Fibroblast of lung (primary cell): ENCODE measurements around the gene ATXN7L2. TPM values are rescaled to one million over a fixed set of nuclear protein-coding genes. Genes with fewer than 3 reads are reported as not detected.

ENCODE experiments used
- DNase-seq, 2 donors: peaks; one replicate each; pipeline versions ENCODE4 v3.0.0 to v3.0.0-alpha.2; 2010; ENCODE audit warnings: low read depth in 2 of 2
- H2AFZ ChIP-seq: 2 replicates; pipeline ENCODE4 v1.5.1; 2012; ENCODE audit warnings: low read length, control low read depth, inconsistent platforms
- H3K27ac ChIP-seq: 2 replicates; pipeline ENCODE4 v1.5.1; 2011; ENCODE audit warnings: low read length, control low read depth; ENCODE audit not compliant: insufficient read depth
- H3K27me3 ChIP-seq: 2 replicates; pipeline ENCODE4 v1.5.1; 2011; ENCODE audit warnings: mild to moderate bottlenecking, low read length; ENCODE audit not compliant: control insufficient read depth, insufficient read depth
- H3K36me3 ChIP-seq: 2 replicates; pipeline ENCODE4 v1.5.1; 2011; ENCODE audit warnings: low read length; ENCODE audit not compliant: control insufficient read depth, insufficient read depth
- H3K4me1 ChIP-seq: 2 replicates; pipeline ENCODE4 v1.5.1; 2011; ENCODE audit warnings: low read length; ENCODE audit not compliant: control insufficient read depth, insufficient read depth; ENCODE audit errors: extremely low read depth
- H3K4me2 ChIP-seq: 2 replicates; pipeline ENCODE4 v1.5.1; 2011; ENCODE audit warnings: low read length, control low read depth; ENCODE audit not compliant: insufficient read depth; ENCODE audit errors: extremely low read depth
- H3K4me3 ChIP-seq, 4 experiments: fragments of 200-600 bp in 1 of 4; sonication (generic) in 1 of 4; replicated peaks in 1 of 4; 2 replicates each; pipeline ENCODE4 v1.5.1; 2011 to 2016; ENCODE audit warnings: low read length in 4 of 4, low read depth in 3 of 4, mild to moderate bottlenecking in 3 of 4, control low read depth in 2 of 4, inconsistent platforms in 1 of 4, mixed read lengths in 1 of 4; ENCODE audit not compliant: insufficient read depth in 1 of 4; ENCODE audit errors: control extremely low read depth in 1 of 4
- H3K79me2 ChIP-seq: 2 replicates; pipeline ENCODE4 v1.5.1; 2012; ENCODE audit warnings: mild to moderate bottlenecking, low read length, inconsistent platforms; ENCODE audit not compliant: control insufficient read depth, insufficient read depth
- H3K9ac ChIP-seq: 2 replicates; pipeline ENCODE4 v1.5.1; 2011; ENCODE audit warnings: mild to moderate bottlenecking, low read length, control low read depth; ENCODE audit not compliant: insufficient read depth
- H3K9me3 ChIP-seq: 2 replicates; pipeline ENCODE4 v1.5.1; 2012; ENCODE audit warnings: low read depth, low read length; ENCODE audit not compliant: control insufficient read depth, insufficient read depth
- H4K20me1 ChIP-seq: 2 replicates; pipeline ENCODE4 v1.5.1; 2011; ENCODE audit warnings: low read length; ENCODE audit not compliant: control insufficient read depth, insufficient read depth; ENCODE audit errors: extremely low read depth
- CTCF ChIP-seq, 2 donors: IDR thresholded peaks in 1 of 2; conservative IDR thresholded peaks in 1 of 2; 1 replicate in 1 of 2; 2 replicates in 1 of 2; pipeline ENCODE4 v1.5.1; 2011 to 2012; ENCODE audit warnings: low read length in 2 of 2, control low read depth in 1 of 2, inconsistent platforms in 1 of 2, low read depth in 1 of 2, mild to moderate bottlenecking in 1 of 2
- EZH2 ChIP-seq: IDR thresholded peaks from 2 replicates; pipeline ENCODE4 v1.5.1; 2012; ENCODE audit warnings: low read length, control low read depth, mild to moderate bottlenecking; ENCODE audit errors: missing control alignments
- polyA plus RNA-seq, 2 donors: library from polyadenylated mRNA; depleted of rRNA in 1 of 2; stranded (reverse) in 1 of 2; unstranded in 1 of 2; fragments of >200 nt; gene quantifications; 2 replicates each; pipeline ENCODE4 v1.2.1, GENCODE V29; 2011 to 2012; ENCODE audit warnings: missing spikeins in 1 of 2
- total RNA-seq: library from RNA; depleted of rRNA; stranded (reverse); fragments of >200 nt; gene quantifications from 2 replicates; pipeline ENCODE4 v1.2.1, GENCODE V29; 2014

The ATXN7L2 gene
- total and polyA plus RNA-seq, 2 donors (not counting 1 experiment from before 2014, with no cell fraction given) = 0.86 to 2.0 TPM

GRCh38 chr1:109466452-109467300 is 17.0 kb upstream of the ATXN7L2 start, which contains the start of gene SYPL2:
Gene SYPL2, plus strand, starts transcription at chr1:109466546. Its CDS starts 298 bp downstream, at chr1:109466844.
- Histone ChIP-seq H3K9ac (peak within 1 kb of the TSS; percentile 55), H3K9me3 (no peaks in the 10 kb centered on the region), H3K4me1 (no peaks in the 10 kb centered on the region), H3K4me3 (peak within 1 kb of the TSS; percentile 49 to 67 (median 58)), H3K27me3 (peaks cover 24% of the 10 kb centered on the region), H3K36me3 (no peaks in the 10 kb centered on the region), H3K27ac (no peak within 1 kb of the TSS), H4K20me1 (no peaks in the 10 kb centered on the region), H3K4me2 (peak within 1 kb of the TSS; percentile 62), H3K79me2 (no peaks in the 10 kb centered on the region), H2AFZ (peak within 1 kb of the TSS; percentile 74)
- peak; percentile 15 to 39 for DNase-seq
- peak; percentile 86 for TF ChIP-seq EZH2
- TF ChIP-seq CTCF (conservative IDR thresholded peaks at IDR 0.05 in 1 of 2, IDR thresholded peaks at IDR 0.05 in 1 of 2; ENCODE audit: low read depth in 1 of 2, low read length in 2 of 2) = no peak

- Histone ChIP-seq H3K4me3 (peak overlapping the region in 1 of 4 experiments; percentile 30), H3K4me1 (no peaks in the 10 kb centered on the region), H3K27ac (no peak overlapping the region), H3K36me3 (no peaks in the 10 kb centered on the region), H4K20me1 (no peaks in the 10 kb centered on the region), H3K9me3 (no peaks in the 10 kb centered on the region), H3K9ac (no peak overlapping the region), H3K4me2 (no peak overlapping the region), H2AFZ (no peak overlapping the region), H3K79me2 (no peaks in the 10 kb centered on the region), H3K27me3 (peaks cover 24% of the 10 kb centered on the region)
- TF ChIP-seq CTCF (conservative IDR thresholded peaks at IDR 0.05 in 1 of 2, IDR thresholded peaks at IDR 0.05 in 1 of 2; ENCODE audit: low read depth in 1 of 2, low read length in 2 of 2) = no peak
- TF ChIP-seq EZH2 = peak; percentile 42
- no peak for DNase-seq
Observed at GRCh38 chr1:109467301-109467777, 16.4 kb upstream of the ATXN7L2 start.

GRCh38 chr1:109468061-109468460 is 15.6 kb upstream of the ATXN7L2 start:
- Histone ChIP-seq H3K36me3 (no peaks in the 10 kb centered on the region), H3K79me2 (no peaks in the 10 kb centered on the region), H3K9ac (no peak overlapping the region), H3K4me3 (no peak overlapping the region), H3K9me3 (no peaks in the 10 kb centered on the region), H3K27me3 (peaks cover 24% of the 10 kb centered on the region), H3K4me1 (no peaks in the 10 kb centered on the region), H3K27ac (no peak overlapping the region), H2AFZ (no peak overlapping the region), H4K20me1 (no peaks in the 10 kb centered on the region), H3K4me2 (no peak overlapping the region)
- no peak for DNase-seq
- TF ChIP-seq EZH2 (no peak), CTCF (conservative IDR thresholded peaks at IDR 0.05 in 1 of 2, IDR thresholded peaks at IDR 0.05 in 1 of 2; ENCODE audit: low read depth in 1 of 2, low read length in 2 of 2) (no peak)
